ENCODE data around the gene RRP1. TPM values are rescaled to one million over a fixed set of nuclear protein-coding genes. Genes with fewer than 3 reads are reported as not detected.

Gene RRP1
- polyA plus RNA-seq, 3 donors = 2.7 to 5.7 (median 4.6) TPM

GRCh38 chr21:43785134-43785533, 4.2 kb upstream of the RRP1 start:
- H3K27me3 Mint-ChIP-seq (ENCODE audit: low read depth in 3 of 3) = peaks cover 0 to 5% (median 2%) of the 10 kb centered on the region in 3 donors
- H3K4me3 Mint-ChIP-seq = no peak overlapping the region
- Histone ChIP-seq H3K79me2 (ENCODE audit: insufficient read depth, low read length) (peaks cover 8% of the 10 kb centered on the region), H2AFZ (ENCODE audit: insufficient read depth, low read depth, low read length, poor library complexity, severe bottlenecking) (no peak overlapping the region), H3K9me3 (replicated peaks in 1 of 2; ENCODE audit: control insufficient read depth in 1 of 2, insufficient read depth in 1 of 2, low read length in 2 of 2) (no peaks in the 10 kb centered on the region), H3K27me3 (ENCODE audit: control insufficient read depth in 2 of 2, insufficient read depth in 2 of 2, low read length in 2 of 2) (no peaks in the 10 kb centered on the region), H3K9ac (ENCODE audit: insufficient read depth, low read length, poor library complexity, severe bottlenecking) (no peak overlapping the region), H3K4me1 (ENCODE audit: control insufficient read depth in 1 of 2, insufficient read depth in 2 of 2, low read length in 2 of 2) (peaks cover 14 to 26% of the 10 kb centered on the region in 2 donors), H4K20me1 (ENCODE audit: insufficient read depth, low read length) (no peaks in the 10 kb centered on the region), H3K27ac (ENCODE audit: low read depth in 1 of 2, low read length in 2 of 2) (no peak overlapping the region), H3K4me2 (replicated peaks; ENCODE audit: extremely low read depth, low read length, poor library complexity, severe bottlenecking) (no peak overlapping the region), H3K4me3 (replicated peaks in 1 of 3; ENCODE audit: low read depth in 2 of 3, low read length in 3 of 3) (no peak overlapping the region), H3K36me3 (replicated peaks in 1 of 2; ENCODE audit: control insufficient read depth in 1 of 2, insufficient read depth in 2 of 2, low read length in 2 of 2) (no peaks in the 10 kb centered on the region)
- H3K36me3 Mint-ChIP-seq = peaks cover 0 to 4% of the 10 kb centered on the region in 2 donors
- no peak overlapping the region for H3K27ac Mint-ChIP-seq
- no peak for DNase-seq
- no CpG with 5 or more reads among the region's 3 CpGs for WGBS (ENCODE audit: insufficient coverage)
- H3K4me1 Mint-ChIP-seq = peaks cover 19% of the 10 kb centered on the region
- intact Hi-C loops (cut with micrococcal nuclease) = loop anchor here in 1 of 2 donors (5.0 to 10.0 kb wide), 2 partner anchors 58 to 550 kb away; partner anchors contain the start of gene CFAP410
- H3K9me3 Mint-ChIP-seq = peaks cover 0 to 3% (median 0%) of the 10 kb centered on the region in 7 donors
- TF ChIP-seq CTCF (IDR thresholded peaks at IDR 0.05) = no peak

- Mint-ChIP-seq H3K27me3 (ENCODE audit: low read depth in 3 of 3) (peaks cover 0 to 5% (median 2%) of the 10 kb centered on the region in 3 donors), H3K9me3 (peaks cover 0 to 3% (median 0%) of the 10 kb centered on the region in 7 donors), H3K4me1 (peaks cover 30% of the 10 kb centered on the region), H3K27ac (peak overlapping the region in 1 of 7 donors; percentile 20), H3K4me3 (no peak overlapping the region), H3K36me3 (peaks cover 2 to 3% of the 10 kb centered on the region in 2 donors)
- no peak for DNase-seq
- H3K36me3 ChIP-seq (replicated peaks in 1 of 2; ENCODE audit: control insufficient read depth in 1 of 2, insufficient read depth in 2 of 2, low read length in 2 of 2) = no peaks in the 10 kb centered on the region
- H3K27me3 ChIP-seq (ENCODE audit: control insufficient read depth in 2 of 2, insufficient read depth in 2 of 2, low read length in 2 of 2) = no peaks in the 10 kb centered on the region
- peaks cover 20% of the 10 kb centered on the region for H3K79me2 ChIP-seq (ENCODE audit: insufficient read depth, low read length)
- no peak overlapping the region for H3K27ac ChIP-seq (ENCODE audit: low read depth in 1 of 2, low read length in 2 of 2)
- no peak for TF ChIP-seq CTCF (IDR thresholded peaks at IDR 0.05)
- H3K9me3 ChIP-seq (replicated peaks in 1 of 2; ENCODE audit: control insufficient read depth in 1 of 2, insufficient read depth in 1 of 2, low read length in 2 of 2) = no peaks in the 10 kb centered on the region
- H3K4me2 ChIP-seq (replicated peaks; ENCODE audit: extremely low read depth, low read length, poor library complexity, severe bottlenecking) = no peak overlapping the region
- no peak overlapping the region for H3K9ac ChIP-seq (ENCODE audit: insufficient read depth, low read length, poor library complexity, severe bottlenecking)
- 83% methylated on average over 18 of the region's 18 CpGs for WGBS (ENCODE audit: insufficient coverage)
- intact Hi-C loops (cut with micrococcal nuclease) = loop anchor here in 1 of 2 donors (5.0 to 10.0 kb wide), 2 partner anchors 59 to 548 kb away; partner anchors contain the start of gene CFAP410
- peaks cover 23 to 30% of the 10 kb centered on the region in 2 donors for H3K4me1 ChIP-seq (ENCODE audit: control insufficient read depth in 1 of 2, insufficient read depth in 2 of 2, low read length in 2 of 2)
- H3K4me3 ChIP-seq (replicated peaks in 1 of 3; ENCODE audit: low read depth in 2 of 3, low read length in 3 of 3) = no peak overlapping the region
- peaks cover 9% of the 10 kb centered on the region for H4K20me1 ChIP-seq (ENCODE audit: insufficient read depth, low read length)
- H2AFZ ChIP-seq (ENCODE audit: insufficient read depth, low read depth, low read length, poor library complexity, severe bottlenecking) = no peak overlapping the region
Observed at GRCh38 chr21:43786300-43786806, 3.0 kb upstream of the RRP1 start.

Data from CD14-positive monocyte (primary cell).